Measurements from ENCODE around the gene PSMF1.

DNA sequence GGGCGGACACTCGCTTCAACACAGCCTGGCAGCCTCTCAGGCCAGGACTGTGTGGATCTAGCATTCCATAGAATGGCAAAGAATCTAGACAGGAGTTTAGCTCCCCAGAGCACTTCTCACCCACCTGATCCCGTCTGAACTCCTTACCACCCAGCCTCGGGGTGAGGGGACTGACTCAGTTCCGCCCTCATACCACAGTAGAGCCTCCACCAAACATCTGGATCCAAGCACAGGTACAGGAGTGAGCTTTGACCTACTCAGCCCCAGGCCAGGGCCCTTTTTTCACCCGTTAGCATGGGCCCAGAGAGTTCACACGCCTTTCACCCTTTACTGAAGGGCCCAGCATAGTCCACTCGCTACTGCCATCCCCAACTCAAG lies 715 bp downstream of the PSMF1 start:
- TF ChIP-seq, protein P1, sequence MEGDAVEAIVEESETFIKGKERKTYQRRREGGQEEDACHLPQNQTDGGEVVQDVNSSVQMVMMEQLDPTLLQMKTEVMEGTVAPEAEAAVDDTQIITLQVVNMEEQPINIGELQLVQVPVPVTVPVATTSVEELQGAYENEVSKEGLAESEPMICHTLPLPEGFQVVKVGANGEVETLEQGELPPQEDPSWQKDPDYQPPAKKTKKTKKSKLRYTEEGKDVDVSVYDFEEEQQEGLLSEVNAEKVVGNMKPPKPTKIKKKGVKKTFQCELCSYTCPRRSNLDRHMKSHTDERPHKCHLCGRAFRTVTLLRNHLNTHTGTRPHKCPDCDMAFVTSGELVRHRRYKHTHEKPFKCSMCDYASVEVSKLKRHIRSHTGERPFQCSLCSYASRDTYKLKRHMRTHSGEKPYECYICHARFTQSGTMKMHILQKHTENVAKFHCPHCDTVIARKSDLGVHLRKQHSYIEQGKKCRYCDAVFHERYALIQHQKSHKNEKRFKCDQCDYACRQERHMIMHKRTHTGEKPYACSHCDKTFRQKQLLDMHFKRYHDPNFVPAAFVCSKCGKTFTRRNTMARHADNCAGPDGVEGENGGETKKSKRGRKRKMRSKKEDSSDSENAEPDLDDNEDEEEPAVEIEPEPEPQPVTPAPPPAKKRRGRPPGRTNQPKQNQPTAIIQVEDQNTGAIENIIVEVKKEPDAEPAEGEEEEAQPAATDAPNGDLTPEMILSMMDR (IDR thresholded peaks at IDR 0.05; ENCODE audit: insufficient read depth, low read depth, low read length), result no peak
- no peak for TF ChIP-seq EZH2 (IDR thresholded peaks at IDR 0.05; ENCODE audit: insufficient read depth, low read length)
